ENCODE data around the gene SLMAP. TPM values are rescaled to one million over a fixed set of nuclear protein-coding genes. Genes with fewer than 3 reads are reported as not detected.

Gene SLMAP
- total RNA-seq, 2 donors from 2014 or later, result 221 to 239 TPM

GRCh38 chr3:57892423-57892822 lies 136.3 kb downstream of the SLMAP start:
- Histone ChIP-seq H3K36me3 (no peaks in the 10 kb centered on the region), H3K4me3 (peak overlapping the region; percentile 78), H3K4me1 (ENCODE audit: control insufficient read depth in 1 of 2, low read depth in 2 of 2) (peaks cover 21 to 49% of the 10 kb centered on the region in 2 donors), H3K27ac (peak overlapping the region; percentile 93 to 95), H3K27me3 (replicated peaks; ENCODE audit: insufficient read depth) (no peaks in the 10 kb centered on the region), H3K9me3 (no peaks in the 10 kb centered on the region)
- no peak for ATAC-seq (ENCODE audit: insufficient number of reproducible peaks, low FRiP score, low read depth)
- DNase-seq (ENCODE audit: low spot score), result no peak
- TF ChIP-seq, protein P1, sequence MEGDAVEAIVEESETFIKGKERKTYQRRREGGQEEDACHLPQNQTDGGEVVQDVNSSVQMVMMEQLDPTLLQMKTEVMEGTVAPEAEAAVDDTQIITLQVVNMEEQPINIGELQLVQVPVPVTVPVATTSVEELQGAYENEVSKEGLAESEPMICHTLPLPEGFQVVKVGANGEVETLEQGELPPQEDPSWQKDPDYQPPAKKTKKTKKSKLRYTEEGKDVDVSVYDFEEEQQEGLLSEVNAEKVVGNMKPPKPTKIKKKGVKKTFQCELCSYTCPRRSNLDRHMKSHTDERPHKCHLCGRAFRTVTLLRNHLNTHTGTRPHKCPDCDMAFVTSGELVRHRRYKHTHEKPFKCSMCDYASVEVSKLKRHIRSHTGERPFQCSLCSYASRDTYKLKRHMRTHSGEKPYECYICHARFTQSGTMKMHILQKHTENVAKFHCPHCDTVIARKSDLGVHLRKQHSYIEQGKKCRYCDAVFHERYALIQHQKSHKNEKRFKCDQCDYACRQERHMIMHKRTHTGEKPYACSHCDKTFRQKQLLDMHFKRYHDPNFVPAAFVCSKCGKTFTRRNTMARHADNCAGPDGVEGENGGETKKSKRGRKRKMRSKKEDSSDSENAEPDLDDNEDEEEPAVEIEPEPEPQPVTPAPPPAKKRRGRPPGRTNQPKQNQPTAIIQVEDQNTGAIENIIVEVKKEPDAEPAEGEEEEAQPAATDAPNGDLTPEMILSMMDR (IDR thresholded peaks at IDR 0.05), result no peak

- ATAC-seq (ENCODE audit: insufficient number of reproducible peaks, low FRiP score, low read depth) (no peak), DNase-seq (ENCODE audit: low spot score) (no peak)
- no peaks in the 10 kb centered on the region for H3K27me3 ChIP-seq (replicated peaks; ENCODE audit: insufficient read depth)
- peaks cover 21 to 49% of the 10 kb centered on the region in 2 donors for H3K4me1 ChIP-seq (ENCODE audit: control insufficient read depth in 1 of 2, low read depth in 2 of 2)
- TF ChIP-seq, protein P1 (IDR thresholded peaks at IDR 0.05), result no peak
- peak overlapping the region; percentile 47 for H3K4me3 ChIP-seq
- peak overlapping the region; percentile 93 to 95 for H3K27ac ChIP-seq
- H3K36me3 ChIP-seq, result no peaks in the 10 kb centered on the region
- H3K9me3 ChIP-seq, result no peaks in the 10 kb centered on the region
Observed at GRCh38 chr3:57893156-57893555, 137.0 kb downstream of the SLMAP start.

DNA sequence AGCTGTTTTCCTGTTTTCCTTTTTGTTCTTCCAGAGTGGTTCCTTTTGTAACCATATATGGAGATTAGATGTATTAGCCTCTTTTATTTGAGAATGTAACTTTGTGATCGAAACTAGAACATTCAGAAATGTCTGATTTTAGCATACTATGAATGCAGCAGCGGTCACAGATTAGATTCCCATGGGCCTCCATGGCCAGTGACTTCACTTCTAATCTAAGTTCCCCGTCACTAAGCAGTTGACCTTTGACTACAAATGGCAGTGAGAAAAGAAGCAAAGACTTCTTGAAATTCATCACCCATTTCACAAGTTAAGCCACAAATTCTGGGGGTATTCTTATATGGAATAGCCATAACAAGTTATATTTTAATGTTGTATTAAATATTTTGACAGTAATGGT lies 137.6 kb downstream of the SLMAP start:
- H3K27ac ChIP-seq, result peak overlapping the region; percentile 93 to 95
- no peaks in the 10 kb centered on the region for H3K36me3 ChIP-seq
- peaks cover 21 to 53% of the 10 kb centered on the region in 2 donors for H3K4me1 ChIP-seq (ENCODE audit: control insufficient read depth in 1 of 2, low read depth in 2 of 2)
- ATAC-seq (ENCODE audit: insufficient number of reproducible peaks, low FRiP score, low read depth), result no peak
- TF ChIP-seq, protein P1 (IDR thresholded peaks at IDR 0.05), result no peak
- H3K9me3 ChIP-seq, result no peaks in the 10 kb centered on the region
- DNase-seq (ENCODE audit: low spot score), result no peak
- no peaks in the 10 kb centered on the region for H3K27me3 ChIP-seq (replicated peaks; ENCODE audit: insufficient read depth)
- H3K4me3 ChIP-seq, result peak overlapping the region; percentile 47

- H3K4me3 ChIP-seq, result peak overlapping the region; percentile 66
Observed at GRCh38 chr3:57896031-57896430, 139.9 kb downstream of the SLMAP start.

GRCh38 chr3:57896691-57897090 lies 140.6 kb downstream of the SLMAP start:
- Histone ChIP-seq H3K9me3 (no peaks in the 10 kb centered on the region), H3K27ac (peak overlapping the region; percentile 93 to 95), H3K4me1 (ENCODE audit: control insufficient read depth in 1 of 2, low read depth in 2 of 2) (peaks cover 27 to 68% of the 10 kb centered on the region in 2 donors), H3K36me3 (peaks cover 3% of the 10 kb centered on the region), H3K27me3 (replicated peaks; ENCODE audit: insufficient read depth) (no peaks in the 10 kb centered on the region), H3K4me3 (peak overlapping the region; percentile 66)
- ATAC-seq (ENCODE audit: insufficient number of reproducible peaks, low FRiP score, low read depth), result no peak
- DNase-seq (ENCODE audit: low spot score), result no peak
- TF ChIP-seq, protein P1 (IDR thresholded peaks at IDR 0.05), result no peak

More at GRCh38 chr3:57896031-57896430, 139.9 kb downstream of the SLMAP start:
- H3K27ac ChIP-seq, result peak overlapping the region; percentile 93 to 95
- no peaks in the 10 kb centered on the region for H3K36me3 ChIP-seq
- no peaks in the 10 kb centered on the region for H3K9me3 ChIP-seq
- ATAC-seq (ENCODE audit: insufficient number of reproducible peaks, low FRiP score, low read depth), result peak; percentile 33
- TF ChIP-seq, protein P1 (IDR thresholded peaks at IDR 0.05), result no peak
- no peak for DNase-seq (ENCODE audit: low spot score)
- peaks cover 21 to 66% of the 10 kb centered on the region in 2 donors for H3K4me1 ChIP-seq (ENCODE audit: control insufficient read depth in 1 of 2, low read depth in 2 of 2)
- H3K27me3 ChIP-seq (replicated peaks; ENCODE audit: insufficient read depth), result no peaks in the 10 kb centered on the region
